HG03196 (cell line): ENCODE data around the gene HBA1.
"Not testable (repeated sequence)": the region's sequence is repeated elsewhere in the genome, so short reads cannot be mapped to it uniquely, and the experiment has no call there.

Source experiments
- ATAC-seq: cut with Tn5 transposase; IDR thresholded peaks from one replicate; pipeline ENCODE4 v1.9.1; 2021; ENCODE audit not compliant: unreplicated experiment

The HBA1 gene

GRCh38 chr16:159136-159849, 17.2 kb upstream of the HBA1 start:
- no peak for ATAC-seq

- not testable (repeated sequence) for ATAC-seq
These were observed 16.2 kb upstream of the HBA1 start for GRCh38 chr16:160242-160641.

- ATAC-seq, result no peak
These were observed 15.7 kb upstream of the HBA1 start for GRCh38 chr16:160691-161190.

GRCh38 chr16:162271-162991, 14.0 kb upstream of the HBA1 start:
- no peak for ATAC-seq

DNA sequence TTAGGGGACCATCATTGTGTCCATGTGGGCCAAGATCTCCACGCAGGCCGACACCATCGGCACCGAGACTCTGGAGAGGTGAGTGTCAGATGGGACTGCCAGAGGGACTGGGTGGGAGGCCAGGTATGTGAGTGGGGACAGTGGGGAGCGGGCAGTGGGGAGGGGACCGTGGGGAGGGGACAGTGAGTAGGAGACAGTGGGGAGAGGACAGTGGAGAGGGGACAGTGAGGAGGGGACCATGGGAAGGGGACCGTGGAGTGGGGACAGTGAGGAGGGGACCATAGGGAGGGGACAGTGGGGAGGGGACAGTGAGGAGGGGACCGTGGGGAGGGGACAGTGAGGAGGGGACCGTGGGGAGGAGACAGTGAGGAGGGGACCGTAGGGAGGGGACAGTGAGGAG, 13.3 kb upstream of the HBA1 start:
- not testable (repeated sequence) for ATAC-seq

DNA sequence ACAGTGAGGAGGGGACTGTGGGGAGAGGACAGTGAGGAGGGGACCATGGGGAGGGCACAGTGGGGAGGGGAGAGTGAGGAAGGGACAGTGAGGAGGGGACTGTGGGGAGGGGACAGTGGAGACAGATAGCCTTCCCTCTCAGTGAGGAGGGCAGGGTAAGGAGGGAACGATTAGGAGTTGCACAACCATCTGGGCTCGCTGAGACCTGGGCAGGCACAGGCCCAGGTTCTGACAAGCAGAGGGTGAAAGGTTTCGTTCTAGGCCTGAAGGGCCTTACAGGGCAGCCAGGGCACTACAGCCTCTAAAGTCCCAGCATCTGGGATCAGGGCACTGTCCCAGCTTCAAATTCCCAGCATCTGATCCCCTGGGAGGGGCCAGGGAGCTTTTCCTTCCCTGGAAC, 12.8 kb upstream of the HBA1 start:
- not testable (repeated sequence) for ATAC-seq

GRCh38 chr16:164134-164823, 12.2 kb upstream of the HBA1 start:
- ATAC-seq, result not testable (repeated sequence)

DNA sequence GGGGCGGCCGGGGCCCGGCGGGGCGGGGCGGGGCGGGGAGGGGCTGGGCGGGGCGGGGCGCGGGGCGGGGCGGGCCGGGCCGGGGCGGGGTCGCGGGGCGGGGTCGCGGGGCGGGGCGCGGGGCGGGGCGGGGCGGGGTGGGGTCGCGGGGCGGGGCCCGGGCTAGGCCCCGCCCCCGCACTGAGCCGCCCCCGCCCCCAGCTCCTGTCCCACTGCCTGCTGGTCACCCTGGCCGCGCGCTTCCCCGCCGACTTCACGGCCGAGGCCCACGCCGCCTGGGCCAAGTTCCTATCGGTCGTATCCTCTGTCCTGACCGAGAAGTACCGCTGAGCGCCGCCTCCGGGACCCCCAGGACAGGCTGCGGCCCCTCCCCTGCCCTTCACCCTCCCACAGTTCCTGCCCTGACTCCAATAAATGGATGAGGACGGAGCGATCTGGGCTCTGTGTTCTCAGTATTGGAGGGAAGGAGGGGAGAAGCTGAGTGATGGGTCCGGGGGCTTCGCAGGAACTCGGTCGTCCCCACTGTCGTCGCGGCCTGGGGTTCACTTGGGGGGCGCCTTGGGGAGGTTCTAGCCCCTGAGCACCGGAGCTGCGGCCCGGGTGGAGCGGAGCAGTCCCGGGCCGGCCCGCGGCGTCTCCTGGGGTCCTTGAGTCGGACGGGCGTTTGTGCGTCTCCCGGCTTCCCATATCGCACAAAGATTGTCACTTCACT, 11.5 kb upstream of the HBA1 start:
- ATAC-seq, result no peak

- no peak for ATAC-seq
These were observed 10.7 kb upstream of the HBA1 start, which contains the start of gene HBM for GRCh38 chr16:165539-166374. HBM (plus strand) TSS chr16:165978; CDS start chr16:165998, 20 bp downstream.

DNA sequence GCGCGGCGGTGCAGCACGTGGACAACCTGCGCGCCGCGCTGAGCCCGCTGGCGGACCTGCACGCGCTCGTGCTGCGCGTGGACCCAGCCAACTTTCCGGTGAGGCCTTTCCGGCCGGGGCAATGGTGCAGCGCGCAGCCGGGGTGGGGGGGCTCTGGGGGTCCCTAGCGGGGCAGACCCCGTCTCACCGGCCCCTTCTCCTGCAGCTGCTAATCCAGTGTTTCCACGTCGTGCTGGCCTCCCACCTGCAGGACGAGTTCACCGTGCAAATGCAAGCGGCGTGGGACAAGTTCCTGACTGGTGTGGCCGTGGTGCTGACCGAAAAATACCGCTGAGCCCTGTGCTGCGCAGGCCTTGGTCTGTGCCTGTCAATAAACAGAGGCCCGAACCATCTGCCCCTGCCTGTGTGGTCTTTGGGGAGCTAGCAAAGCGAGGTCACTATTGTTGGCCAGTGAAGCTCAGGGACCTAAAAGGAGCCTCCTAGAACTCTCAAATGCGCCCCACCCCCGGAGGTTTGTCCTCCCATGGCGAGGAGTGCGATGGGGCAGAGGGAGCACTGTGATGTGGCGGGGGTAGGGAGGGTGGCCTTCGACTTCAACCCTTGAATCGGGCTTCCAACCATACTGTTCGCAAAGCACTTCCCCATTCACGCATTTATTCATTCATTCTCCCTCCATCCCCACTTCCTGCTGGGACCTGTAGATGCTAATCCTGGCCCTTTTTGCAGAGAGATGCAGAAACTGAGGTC, 9.9 kb upstream of the HBA1 start:
- no peak for ATAC-seq

- ATAC-seq, result no peak
These were observed 9.3 kb upstream of the HBA1 start for GRCh38 chr16:167122-167690.

DNA sequence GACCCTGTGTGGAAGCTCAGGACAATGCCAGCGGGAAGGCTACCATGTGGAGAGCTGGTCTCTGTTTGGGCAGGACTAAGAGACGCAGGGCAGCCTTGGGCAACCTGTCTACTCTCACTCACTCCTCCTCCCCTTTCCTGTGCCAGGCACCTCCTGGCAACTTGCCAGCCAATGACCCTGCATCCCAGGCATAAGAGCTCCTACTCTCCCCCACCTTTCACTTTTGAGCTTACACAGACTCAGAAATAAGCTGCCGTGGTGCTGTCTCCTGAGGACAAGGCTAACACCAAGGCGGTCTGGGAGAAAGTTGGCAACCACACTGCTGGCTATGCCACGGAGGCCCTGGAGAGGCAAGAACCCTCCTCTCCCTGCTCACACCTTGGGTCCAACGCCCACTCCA, 8.1 kb upstream of the HBA1 start:
- no peak for ATAC-seq

GRCh38 chr16:169014-169413, 7.5 kb upstream of the HBA1 start:
- ATAC-seq, result no peak

DNA sequence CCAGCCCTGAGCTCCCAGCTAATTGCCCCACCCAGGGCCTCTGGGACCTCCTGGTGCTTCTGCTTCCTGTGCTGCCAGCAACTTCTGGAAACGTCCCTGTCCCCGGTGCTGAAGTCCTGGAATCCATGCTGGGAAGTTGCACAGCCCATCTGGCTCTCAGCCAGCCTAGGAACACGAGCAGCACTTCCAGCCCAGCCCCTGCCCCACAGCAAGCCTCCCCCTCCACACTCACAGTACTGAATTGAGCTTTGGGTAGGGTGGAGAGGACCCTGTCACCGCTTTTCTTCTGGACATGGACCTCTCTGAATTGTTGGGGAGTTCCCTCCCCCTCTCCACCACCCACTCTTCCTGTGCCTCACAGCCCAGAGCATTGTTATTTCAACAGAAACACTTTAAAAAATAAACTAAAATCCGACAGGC, 6.4 kb upstream of the HBA1 start:
- not testable (repeated sequence) for ATAC-seq

DNA sequence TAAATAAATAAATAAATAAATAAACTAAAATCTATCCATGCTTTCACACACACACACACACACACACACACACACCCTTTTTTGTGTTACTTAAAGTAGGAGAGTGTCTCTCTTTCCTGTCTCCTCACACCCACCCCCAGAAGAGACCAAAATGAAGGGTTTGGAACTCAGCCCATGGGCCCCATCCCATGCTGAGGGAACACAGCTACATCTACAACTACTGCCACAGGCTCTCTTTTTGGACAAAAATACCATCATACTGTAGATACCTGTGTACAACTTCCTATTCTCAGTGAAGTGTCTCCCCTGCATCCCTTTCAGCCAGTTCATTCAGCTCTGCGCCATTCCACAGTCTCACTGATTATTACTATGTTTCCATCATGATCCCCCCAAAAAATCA, 5.7 kb upstream of the HBA1 start:
- no peak for ATAC-seq

GRCh38 chr16:172374-172941, 4.0 kb upstream of the HBA1 start, which contains the start of gene HBA2:
HBA2 (plus strand) TSS chr16:172876; CDS start chr16:172913, 37 bp downstream.
- ATAC-seq, result not testable (repeated sequence)

GRCh38 chr16:173211-173854, 3.1 kb upstream of the HBA1 start:
- ATAC-seq, result not testable (repeated sequence)
